GM20000 (cell line): ENCODE measurements around the gene TAP1.
"Not testable (repeated sequence)": the region's sequence is repeated elsewhere in the genome, so short reads cannot be mapped to it uniquely, and the experiment has no call there.

Experiments used
- DNase-seq: peaks from one replicate; pipeline ENCODE4 v3.0.0; 2012; ENCODE audit warnings: low spot score
- CTCF ChIP-seq: IDR thresholded peaks from 2 replicates; pipeline ENCODE4 v1.5.1; 2012; ENCODE audit warnings: mild to moderate bottlenecking, control low read depth; ENCODE audit errors: extremely low read depth, missing control alignments

TAP1 gene

DNA sequence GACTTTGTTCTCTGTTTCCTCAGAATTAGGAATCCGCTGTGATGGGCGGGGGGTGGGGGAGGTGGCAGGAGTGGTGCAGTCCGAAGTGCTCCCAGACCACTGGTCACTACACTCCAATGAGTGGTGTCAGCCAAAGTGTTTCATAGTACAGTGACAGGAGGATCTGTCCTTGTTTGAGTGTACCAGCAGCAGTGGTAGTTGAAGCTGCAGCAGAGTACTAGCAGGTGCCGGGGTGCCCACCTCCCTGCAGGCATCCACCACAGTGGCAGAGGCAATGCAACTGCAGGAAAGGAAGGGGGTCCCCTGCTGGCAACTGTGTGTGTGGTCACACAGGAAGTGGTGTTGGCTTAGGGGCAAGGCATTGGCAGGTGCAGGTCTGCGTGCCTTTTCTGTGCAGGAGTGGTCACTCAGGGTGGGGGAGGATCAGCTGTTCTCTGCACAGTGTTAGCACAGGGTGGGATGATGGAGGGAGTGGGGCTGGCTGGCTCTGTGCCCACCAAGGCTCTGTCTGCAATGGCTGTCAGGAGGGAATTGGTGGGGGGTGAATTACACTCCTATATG is 46.4 kb downstream of the TAP1 start:
- DNase-seq: no peak
- no peak for TF ChIP-seq CTCF

DNA sequence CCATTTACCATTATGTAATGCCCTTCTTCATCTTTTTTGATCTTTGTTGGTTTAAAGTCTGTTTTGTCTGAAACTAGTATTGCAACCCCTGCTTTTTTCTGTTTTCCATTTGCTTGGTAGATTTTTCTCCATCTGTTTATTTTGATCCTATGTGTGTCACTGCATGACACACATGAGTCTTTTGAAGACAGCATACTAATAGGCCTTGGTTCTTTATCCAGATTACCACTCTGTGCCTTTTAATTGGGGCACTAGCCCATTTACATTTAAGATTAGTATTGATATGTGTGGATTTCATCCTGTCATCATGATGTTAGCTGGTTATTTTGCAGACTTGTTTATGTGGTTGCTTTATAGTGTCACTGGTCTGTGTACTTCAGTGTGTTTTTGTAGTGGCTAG is 48.1 kb downstream of the TAP1 start:
- DNase-seq: not testable (repeated sequence)

- TF ChIP-seq CTCF: no peak
- no peak for DNase-seq
Observed at GRCh38 chr6:32803416-32803815, 50.1 kb downstream of the TAP1 start.

- TF ChIP-seq CTCF: no peak
- no peak for DNase-seq
Observed at GRCh38 chr6:32799740-32800139, 53.8 kb downstream of the TAP1 start.

DNA sequence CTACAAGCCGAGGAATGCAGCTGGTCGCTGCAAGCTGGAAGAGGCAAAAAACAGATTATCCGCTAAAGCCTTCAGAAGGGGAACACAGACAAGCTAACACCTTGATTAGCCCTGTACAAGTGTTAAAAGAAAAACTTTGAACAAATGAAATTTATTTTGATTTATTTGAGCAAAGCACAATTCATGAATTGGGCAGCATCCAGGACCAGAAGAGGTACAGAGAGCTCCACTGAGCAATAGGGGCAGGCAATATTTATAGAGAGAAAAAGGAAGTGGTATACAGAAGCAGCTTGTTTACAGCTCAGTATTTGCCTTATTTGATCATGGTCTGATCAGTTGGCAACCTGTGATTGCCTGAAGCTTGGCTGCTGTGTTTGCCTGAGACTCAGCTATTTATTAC is 54.3 kb downstream of the TAP1 start:
- no peak for DNase-seq
- no peak for TF ChIP-seq CTCF

DNA sequence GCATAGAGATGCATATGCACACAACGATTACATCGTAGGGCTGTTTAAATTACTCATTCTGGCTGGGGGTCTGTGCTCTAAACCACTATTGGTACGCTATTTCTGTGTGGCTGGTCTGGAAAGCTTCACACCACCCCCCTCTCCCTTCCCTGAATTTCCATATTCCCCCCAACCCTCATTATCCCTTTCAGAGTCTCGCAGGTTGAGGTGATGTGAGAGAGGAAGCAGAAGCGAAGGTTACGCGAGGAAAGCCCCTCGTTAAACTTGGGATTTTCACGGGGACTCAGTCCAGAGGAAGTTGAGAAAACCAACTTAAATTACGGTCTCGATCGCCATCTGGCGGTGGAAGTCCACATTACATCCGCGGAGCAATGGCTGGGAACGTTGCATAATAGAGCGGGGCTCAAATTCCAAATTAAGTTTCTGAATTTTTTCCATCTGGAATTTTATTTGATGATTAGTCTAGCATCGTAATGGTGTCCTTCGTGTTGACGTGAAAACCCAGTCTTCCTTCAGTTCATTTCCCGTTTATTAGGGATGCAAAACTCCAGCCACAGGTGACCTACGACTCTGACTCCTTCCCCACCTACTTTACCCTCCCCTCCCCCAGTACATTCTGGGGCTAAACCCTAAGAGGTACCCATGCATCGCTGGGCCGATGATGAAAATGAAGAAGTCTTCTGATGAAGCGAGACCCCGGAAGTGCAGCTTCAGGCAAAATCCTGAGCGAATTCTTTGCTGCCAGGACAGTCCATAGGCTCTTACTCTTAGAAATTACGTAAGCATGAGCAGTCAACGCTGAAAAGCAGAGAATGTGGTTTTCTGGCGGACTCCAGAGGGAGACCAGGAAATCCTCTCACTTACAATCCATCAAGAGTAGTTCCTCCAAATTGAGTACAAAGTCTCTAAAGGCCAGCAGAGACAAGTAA is 56.4 kb downstream of the TAP1 start:
- TF ChIP-seq CTCF: peak; percentile 70

More for the DNA sequence above, 56.4 kb downstream of the TAP1 start:
- peak; percentile 64 for DNase-seq
